DOHH2 (cell line): Measurements from ENCODE around the gene RAVER2.

Experiments used
- CTCF ChIP-seq: fragments of 200-600 bp; sonication (generic); IDR thresholded peaks from one replicate; pipeline ENCODE4 v1.5.1; 2014; ENCODE audit warnings: antibody characterized with exemption, mild to moderate bottlenecking, low read depth, low read length; ENCODE audit not compliant: poor library complexity, severe bottlenecking
- EZH2phosphoT487 ChIP-seq: fragments of 200-600 bp; sonication (generic); IDR thresholded peaks from 2 replicates; pipeline ENCODE4 v1.6.1; 2017; ENCODE audit warnings: borderline replicate concordance, mild to moderate bottlenecking, antibody characterized with exemption, low read length, moderate library complexity, mixed read lengths

- TF ChIP-seq CTCF (no peak), EZH2phosphoT487 (no peak)
These were observed 122.4 kb downstream of the RAVER2 start for GRCh38 chr1:64867266-64867665.
